ENCODE results near the gene PLA2G4B. TPM values are rescaled to one million over a fixed set of nuclear protein-coding genes. Genes with fewer than 3 reads are reported as not detected.

The PLA2G4B gene
- total RNA-seq, 1 donor from 2014 or later, result 1.2 TPM

DNA sequence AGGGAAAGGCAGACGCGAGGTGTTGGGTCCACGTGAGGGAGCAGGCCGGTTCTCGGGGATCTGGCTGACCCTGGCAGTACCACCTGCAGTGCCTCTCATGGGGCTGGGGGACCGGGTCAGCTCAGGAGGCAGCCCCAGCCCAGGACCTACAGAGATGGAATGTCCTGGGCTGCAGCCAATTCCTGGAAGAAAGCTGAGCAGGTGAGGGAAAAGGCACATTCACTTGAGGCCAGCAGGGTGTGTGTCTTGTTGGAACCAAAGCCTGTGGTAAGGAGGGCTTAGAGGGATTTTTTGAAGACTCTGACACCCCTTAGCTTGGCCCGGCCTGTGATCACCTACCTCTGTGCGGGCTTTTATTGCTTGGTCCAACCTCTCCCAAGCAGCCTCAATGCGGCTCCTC lies 15.8 kb downstream of the PLA2G4B start:
- TF ChIP-seq CTCF (conservative IDR thresholded peaks at IDR 0.05; ENCODE audit: low read depth, low read length), result no peak
- H3K4me3 ChIP-seq (ENCODE audit: low read depth, low read length), result no peak overlapping the region
- no peak for DNase-seq (ENCODE audit: low read depth)

GRCh38 chr15:41855261-41855961 lies 16.8 kb downstream of the PLA2G4B start:
- DNase-seq (ENCODE audit: low read depth), result no peak
- TF ChIP-seq CTCF (conservative IDR thresholded peaks at IDR 0.05; ENCODE audit: low read depth, low read length), result no peak
- H3K4me3 ChIP-seq (ENCODE audit: low read depth, low read length), result no peak overlapping the region

DNA sequence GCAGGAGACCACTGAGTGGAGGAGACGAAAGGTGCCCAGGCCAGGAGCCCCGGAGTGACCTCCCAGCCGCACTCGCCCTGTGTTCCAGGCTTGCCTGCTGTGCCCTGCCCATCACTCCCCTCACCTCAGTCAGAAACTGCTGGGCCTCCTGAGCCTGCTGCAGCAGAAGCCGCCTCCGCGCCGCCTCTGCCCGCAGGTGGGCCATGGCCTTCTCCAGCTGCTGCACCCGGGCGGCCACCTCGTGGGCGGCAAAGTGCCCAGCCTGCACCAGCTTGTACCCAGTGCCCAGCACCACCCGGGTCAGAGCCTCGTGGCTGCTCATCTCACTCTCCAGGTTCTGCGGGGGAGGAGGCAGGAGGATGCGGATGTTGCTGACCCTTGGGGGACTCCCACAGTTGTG lies 17.6 kb downstream of the PLA2G4B start:
- TF ChIP-seq CTCF (conservative IDR thresholded peaks at IDR 0.05; ENCODE audit: low read depth, low read length), result no peak
- DNase-seq (ENCODE audit: low read depth), result no peak
- no peak overlapping the region for H3K4me3 ChIP-seq (ENCODE audit: low read depth, low read length)

DNA sequence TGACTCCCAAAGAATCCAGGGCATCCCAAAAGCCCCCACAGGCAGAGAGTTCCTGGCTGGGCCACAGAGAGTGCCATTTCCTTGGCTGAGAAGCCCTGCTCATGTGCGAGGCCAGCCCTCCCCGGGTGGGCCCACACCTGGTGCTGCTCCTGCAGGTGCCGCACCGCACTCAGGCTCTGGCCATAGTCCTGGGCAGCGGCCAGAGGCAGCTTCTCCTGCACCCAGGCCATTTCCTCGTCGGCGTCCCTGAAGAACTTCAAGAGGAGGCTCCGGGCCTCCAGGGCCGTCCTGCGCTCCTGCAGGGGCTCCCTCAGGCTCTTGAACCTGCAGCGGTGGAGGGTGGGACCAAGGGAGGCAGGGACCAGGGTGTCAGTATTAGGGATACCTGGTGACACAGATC lies 18.1 kb downstream of the PLA2G4B start:
- TF ChIP-seq CTCF (conservative IDR thresholded peaks at IDR 0.05; ENCODE audit: low read depth, low read length), result no peak
- H3K4me3 ChIP-seq (ENCODE audit: low read depth, low read length), result no peak overlapping the region
- DNase-seq (ENCODE audit: low read depth), result no peak

- no peak for TF ChIP-seq CTCF (conservative IDR thresholded peaks at IDR 0.05; ENCODE audit: low read depth, low read length)
- DNase-seq (ENCODE audit: low read depth), result no peak
- H3K4me3 ChIP-seq (ENCODE audit: low read depth, low read length), result no peak overlapping the region
Observed at GRCh38 chr15:41857316-41857715, 18.7 kb downstream of the PLA2G4B start.

- no peak for DNase-seq (ENCODE audit: low read depth)
- H3K4me3 ChIP-seq (ENCODE audit: low read depth, low read length), result no peak overlapping the region
- TF ChIP-seq CTCF (conservative IDR thresholded peaks at IDR 0.05; ENCODE audit: low read depth, low read length), result no peak
Observed at GRCh38 chr15:41858756-41859155, 20.1 kb downstream of the PLA2G4B start.
